Stimulated activated CD4-positive, alpha-beta T cell treated with anti-CD3 and anti-CD28 coated beads, TNF-alpha, amount 100 ng/mL, for 48 hours (primary cell): Measurements from ENCODE around the gene TADA2A.
"Not testable (repeated sequence)": the region's sequence is repeated elsewhere in the genome, so short reads cannot be mapped to it uniquely, and the experiment has no call there.

Experiments
- DNase-seq, 3 donors: peaks; one replicate each; pipeline ENCODE4 v3.0.0-alpha.2; 2020; ENCODE audit warnings: low read depth in 3 of 3

The TADA2A gene

GRCh38 chr17:37400505-37400904 lies 6.2 kb upstream of the TADA2A start:
- DNase-seq = no peak

- not testable (repeated sequence) for DNase-seq
Observed at GRCh38 chr17:37405522-37405921, 1.2 kb upstream of the TADA2A start.

GRCh38 chr17:37405955-37406634 lies 591 bp upstream of the TADA2A start:
- no peak for DNase-seq

- DNase-seq = not testable (repeated sequence)
Observed at GRCh38 chr17:37408145-37408479, 1.4 kb downstream of the TADA2A start.

GRCh38 chr17:37410357-37410756 lies 3.7 kb downstream of the TADA2A start:
- DNase-seq = no peak

GRCh38 chr17:37413875-37414519 lies 7.3 kb downstream of the TADA2A start:
- DNase-seq = no peak

GRCh38 chr17:37417852-37418251 lies 11.2 kb downstream of the TADA2A start:
- DNase-seq = no peak

GRCh38 chr17:37422971-37423625 lies 16.4 kb downstream of the TADA2A start:
- no peak for DNase-seq

- DNase-seq = no peak
Observed at GRCh38 chr17:37425268-37425667, 18.6 kb downstream of the TADA2A start.

GRCh38 chr17:37429039-37429438 lies 22.4 kb downstream of the TADA2A start:
- DNase-seq = no peak

- DNase-seq = no peak
Observed at GRCh38 chr17:37429453-37429852, 22.8 kb downstream of the TADA2A start.

- no peak for DNase-seq
Observed at GRCh38 chr17:37430051-37430627, 23.5 kb downstream of the TADA2A start.

GRCh38 chr17:37432671-37433070 lies 26.0 kb downstream of the TADA2A start:
- no peak for DNase-seq

- DNase-seq = no peak
Observed at GRCh38 chr17:37438141-37438540, 31.5 kb downstream of the TADA2A start.

GRCh38 chr17:37440424-37440823 lies 33.7 kb downstream of the TADA2A start:
- no peak for DNase-seq

- not testable (repeated sequence) for DNase-seq
Observed at GRCh38 chr17:37441369-37442014, 34.8 kb downstream of the TADA2A start.

GRCh38 chr17:37446027-37446426 lies 39.3 kb downstream of the TADA2A start:
- DNase-seq = no peak

- no peak for DNase-seq
Observed at GRCh38 chr17:37447641-37448040, 41.0 kb downstream of the TADA2A start.

GRCh38 chr17:37450112-37450511 lies 43.4 kb downstream of the TADA2A start:
- no peak for DNase-seq

GRCh38 chr17:37457801-37458200 lies 51.1 kb downstream of the TADA2A start:
- not testable (repeated sequence) for DNase-seq

- DNase-seq = no peak
Observed at GRCh38 chr17:37458805-37459204, 52.1 kb downstream of the TADA2A start.

- no peak for DNase-seq
Observed at GRCh38 chr17:37461668-37462067, 55.0 kb downstream of the TADA2A start.
